HepG2 (cell line): ENCODE measurements around the gene SIT1. TPM values are rescaled to one million over a fixed set of nuclear protein-coding genes. Genes with fewer than 3 reads are reported as not detected.

Experiments used
- ATAC-seq: fragments of 200-7000 bp; cut with Tn5 transposase; 3 replicates; pipeline ENCODE4 v1.9.1; 2020; ENCODE audit warnings: mild to moderate bottlenecking, moderate library complexity
- BruUV-seq: library from RNA; stranded (reverse); fragments of 400-500 nt; replicated peaks from 2 replicates; lab custom pipeline; 2021; lab: Mats Ljungman, UMichigan
- CTCF ChIA-PET: fragments of 300-600 bp; formaldehyde crosslinking; extraction: SDS; loops from one replicate; lab custom pipeline; 2021; ENCODE audit warnings: low total read pairs, inconsistent platforms, low intra/inter-chr PET ratio; lab: Yijun Ruan, JAX
- POLR2A ChIA-PET: fragments of 350-600 bp; sonication (Branson Sonifier 250); formaldehyde crosslinking; loops from one replicate; lab custom pipeline; 2020; ENCODE audit warnings: antibody characterized with exemption, inconsistent platforms; lab: Yijun Ruan, JAX
- DNase-seq: peaks from one replicate; pipeline ENCODE4 v3.0.0-alpha.2; 2015; ENCODE audit warnings: low spot score
- FAIRE-seq: peaks from 3 replicates; lab custom pipeline; 2011; peaks lifted over from hg19 to GRCh38; lab: Jason Lieb, UNC
- H2AFZ ChIP-seq: one replicate; pipeline ENCODE4 v1.6.1; 2011; ENCODE audit warnings: low read length, inconsistent platforms
- H3K27ac ChIP-seq: fragments of 300-600 bp; 3 replicates; pipeline ENCODE4 v1.8.0; 2011; ENCODE audit warnings: mixed run types, mild to moderate bottlenecking, mixed read lengths, low read length, inconsistent platforms; ENCODE audit not compliant: insufficient read depth; ENCODE audit errors: extremely low read length
- H3K27me3 ChIP-seq, 2 experiments: fragments of 200-600 bp in 1 of 2; 2 replicates in 1 of 2; 3 replicates in 1 of 2; pipeline versions ENCODE4 v1.6.0 to v1.8.0; 2011; ENCODE audit warnings: low read length in 2 of 2, mild to moderate bottlenecking in 2 of 2, moderate library complexity in 2 of 2, inconsistent platforms in 1 of 2; ENCODE audit not compliant: insufficient read depth in 2 of 2, control insufficient read depth in 1 of 2
- H3K36me3 ChIP-seq, 2 experiments: fragments of 200-600 bp in 1 of 2; replicated peaks in 1 of 2; 2 replicates in 1 of 2; 3 replicates in 1 of 2; pipeline versions ENCODE4 v1.5.1 to v1.8.0; 2011; ENCODE audit warnings: low read length in 2 of 2, inconsistent platforms in 1 of 2; ENCODE audit not compliant: insufficient read depth in 2 of 2, control insufficient read depth in 1 of 2
- H3K4me1 ChIP-seq: 2 replicates; pipeline ENCODE4 v1.5.1; 2012; ENCODE audit warnings: low read length, inconsistent platforms; ENCODE audit not compliant: insufficient read depth
- H3K4me2 ChIP-seq: 2 replicates; pipeline ENCODE4 v1.6.0; 2011; ENCODE audit warnings: low read depth, low read length, inconsistent platforms
- H3K4me3 ChIP-seq, 3 experiments: fragments of 200-600 bp in 1 of 3; sonication (generic), shearing (Covaris generic) in 1 of 3; replicated peaks in 1 of 3; 2 replicates each; pipeline ENCODE4 v1.5.1; 2011 to 2016; ENCODE audit warnings: low read length in 3 of 3, inconsistent platforms in 2 of 3, low read depth in 2 of 3, mild to moderate bottlenecking in 2 of 3, control low read depth in 1 of 3, mixed read lengths in 1 of 3; ENCODE audit not compliant: insufficient read depth in 1 of 3
- H3K79me2 ChIP-seq: one replicate; pipeline ENCODE4 v1.6.1; 2011; ENCODE audit warnings: low read length, inconsistent platforms; ENCODE audit not compliant: insufficient read depth
- H3K9ac ChIP-seq: 2 replicates; pipeline ENCODE4 v1.6.0; 2011; ENCODE audit warnings: mild to moderate bottlenecking, low read depth, low read length, inconsistent platforms; ENCODE audit not compliant: insufficient read depth
- H3K9me3 ChIP-seq: 2 replicates; pipeline ENCODE4 v1.5.1; 2012; ENCODE audit warnings: mild to moderate bottlenecking, low read length
- H4K20me1 ChIP-seq: 2 replicates; pipeline ENCODE4 v1.6.0; 2011; ENCODE audit warnings: inconsistent platforms, mild to moderate bottlenecking, low read length, moderate library complexity; ENCODE audit not compliant: insufficient read depth
- ARID3A ChIP-seq: IDR thresholded peaks from 2 replicates; pipeline ENCODE4 v1.6.1; 2012; ENCODE audit warnings: low read depth, low read length, improper control_type of control experiment
- MTA1 ChIP-seq: sonication (generic); formaldehyde crosslinking; IDR thresholded peaks from 2 replicates; pipeline ENCODE4 v1.4.0; 2020; ENCODE audit warnings: missing genetic modification reagents, mild to moderate bottlenecking, borderline replicate concordance
- RBM39 ChIP-seq: fragments of 200-400 bp; formaldehyde crosslinking; IDR thresholded peaks from one replicate; pipeline ENCODE4 v1.6.1; 2018; ENCODE audit warnings: antibody characterized with exemption, mild to moderate bottlenecking, low read depth, low read length; ENCODE audit not compliant: poor library complexity, severe bottlenecking
- RERE ChIP-seq: IDR thresholded peaks from 2 replicates; pipeline ENCODE4 v1.6.1; 2016; ENCODE audit warnings: low read depth, missing genetic modification reagents, missing compliant biosample characterization
- SRSF1 ChIP-seq: fragments of 200-400 bp; formaldehyde crosslinking; optimal IDR thresholded peaks from 2 replicates; pipeline ENCODE3; 2017; ENCODE audit warnings: mild to moderate bottlenecking, low read depth, low read length, moderate library complexity
- TBX2 ChIP-seq: sonication (generic); formaldehyde crosslinking; IDR thresholded peaks from 2 replicates; pipeline ENCODE4 v1.5.0; 2020; ENCODE audit warnings: missing genetic modification reagents, mild to moderate bottlenecking, borderline replicate concordance
- whole genome bisulfite sequencing: methylation state at CpG from one replicate; pipeline ENCODE4 v1.1.6; 2017; ENCODE audit warnings: low lambda C conversion rate; 5-methylcytosine and 5-hydroxymethylcytosine counted together
- in situ Hi-C: cut with HindIII; loops from 2 replicates; pipeline ENCODE4 v1.10.0; 2017; ENCODE audit warnings: low pct_unique_long_range_greater_than_20kb; ENCODE audit not compliant: extremely low pct_ligation_motif_present
- intact Hi-C: fragments of 100-400 bp; cut with micrococcal nuclease; formaldehyde crosslinking; loops from one replicate; pipeline ENCODE4 v1.10.0; 2022; ENCODE audit not compliant: unreplicated experiment
- polyA plus RNA-seq, 8 experiments: library from polyadenylated mRNA; depleted of rRNA in 3 of 8; stranded (reverse) in 7 of 8; unstranded in 1 of 8; fragments of >200 nt; fragmentation: Illumina TruSeq in 4 of 8; extraction: Trizol in 4 of 8; gene quantifications; 2 replicates each; pipeline versions ENCODE4 v1.2.1 to v1.2.3, GENCODE V29; 2011 to 2016; ENCODE audit warnings: low read depth in 4 of 8, missing spikeins in 1 of 8, mixed read lengths in 1 of 8; ENCODE audit not compliant: insufficient read depth in 1 of 8
- total RNA-seq, 5 experiments: library from RNA; depleted of rRNA; stranded (reverse); fragments of >200 nt; fragmentation: Illumina TruSeq; extraction: Trizol; gene quantifications; 2 replicates each; pipeline ENCODE4 v1.2.3, GENCODE V29; 2016; ENCODE audit warnings: low read depth in 1 of 5

SIT1 gene
- total and polyA plus RNA-seq, 2 of the 13 experiments (the other 11 are each of a cell fraction or from before 2014, with no cell fraction given): 0.09 to 6.7 TPM

- Histone ChIP-seq H3K27ac (no peak overlapping the region), H3K9ac (no peak overlapping the region), H3K4me1 (peaks cover 17% of the 10 kb centered on the region), H3K79me2 (no peaks in the 10 kb centered on the region), H3K4me2 (no peak overlapping the region), H3K9me3 (no peaks in the 10 kb centered on the region), H3K27me3 (no peaks in the 10 kb centered on the region), H4K20me1 (no peaks in the 10 kb centered on the region), H2AFZ (no peak overlapping the region), H3K36me3 (peaks cover 27 to 55% of the 10 kb centered on the region in 2 experiments), H3K4me3 (no peak overlapping the region)
- FAIRE-seq (no peak), ATAC-seq (no peak), DNase-seq (no peak)
- CTCF ChIA-PET: interaction anchor here (1.5 kb wide), 1 partner anchor 32 kb away, joined by 5 read pairs; the partner anchor contains the start of gene ARHGEF39
- TSS peak; percentile 68 for BruUV-seq
- in situ Hi-C loops: loop anchor here (5.0 kb wide), 1 partner anchor 35 kb away; no protein-coding TSS in a partner anchor
- POLR2A ChIA-PET: interaction anchor here (0.9 to 2.3 kb wide), 6 partner anchors 9 to 51 kb away, joined by 5 to 12 read pairs (median 9); partner anchors contain the start of genes CREB3, GBA2, RGP1 and TLN1
- intact Hi-C loops: loop anchor here (2.0 to 10.0 kb wide), 2 partner anchors 37 to 53 kb away; no protein-coding TSS in a partner anchor
- TF ChIP-seq RBM39 (no peak), MTA1 (CRISPR knock-in tag) (no peak), SRSF1 (no peak)
- 97% methylated on average over 11 of the region's 14 CpGs for whole genome bisulfite sequencing
Measured at GRCh38 chr9:35697486-35697885, 46.8 kb upstream of the SIT1 start.

GRCh38 chr9:35696520-35697215, 45.9 kb upstream of the SIT1 start:
- WGBS: 47% methylated on average over 8 of the region's 9 CpGs
- Histone ChIP-seq H2AFZ (no peak overlapping the region), H3K9me3 (no peaks in the 10 kb centered on the region), H3K9ac (no peak overlapping the region), H3K4me3 (no peak overlapping the region), H3K4me2 (no peak overlapping the region), H4K20me1 (no peaks in the 10 kb centered on the region), H3K27me3 (no peaks in the 10 kb centered on the region), H3K27ac (no peak overlapping the region), H3K36me3 (peaks cover 24 to 49% of the 10 kb centered on the region in 2 experiments; a peak in 4 of 5 replicates), H3K4me1 (peaks cover 19% of the 10 kb centered on the region), H3K79me2 (no peaks in the 10 kb centered on the region)
- intact Hi-C loops: loop anchor here (2.0 to 10.0 kb wide), 2 partner anchors 36 to 52 kb away; no protein-coding TSS in a partner anchor
- no TSS peak for BruUV-seq
- ChIA-PET POLR2A (interaction anchor here (0.6 to 2.3 kb wide), 13 partner anchors 9 to 60 kb away, joined by 3 to 12 read pairs (median 7); partner anchors contain the start of genes ARHGEF39, CA9, CCDC107 and CREB3), CTCF (interaction anchor here (1.5 kb wide), 2 partner anchors 31 to 38 kb away, joined by 5 to 9 read pairs; partner anchors contain the start of genes ARHGEF39, CCDC107 and RMRP)
- in situ Hi-C loops: loop anchor here (5.0 kb wide), 1 partner anchor 34 kb away; no protein-coding TSS in a partner anchor
- peak; percentile 64 for FAIRE-seq
- DNase-seq: peak; percentile 59
- ATAC-seq: peak; percentile 92
- peak; percentile 32; the same call in 1 of the 2 replicates for TF ChIP-seq TBX2
- no peak for TF ChIP-seq RERE (CRISPR knock-in tag)
- 0 out of 2 replicates have a peak, but pooled peaks have one; percentile 22 for TF ChIP-seq ARID3A
